Endothelial cell of umbilical vein (primary cell): Measurements from ENCODE around the gene TTLL5.
"Not testable (repeated sequence)": the region's sequence is repeated elsewhere in the genome, so short reads cannot be mapped to it uniquely, and the experiment has no call there.

Source experiments
- CTCF ChIP-seq, 2 donors: IDR thresholded peaks; 1 replicate in 1 of 2; 2 replicates in 1 of 2; pipeline ENCODE4 v1.5.1; 2011; ENCODE audit warnings: low read length in 2 of 2, mild to moderate bottlenecking in 2 of 2, moderate library complexity in 2 of 2, control low read depth in 1 of 2, inconsistent platforms in 1 of 2, low read depth in 1 of 2; ENCODE audit not compliant: insufficient read depth in 1 of 2; ENCODE audit errors: extremely low read depth in 1 of 2
- EZH2 ChIP-seq: IDR thresholded peaks from 2 replicates; pipeline ENCODE4 v1.6.1; 2012; ENCODE audit warnings: borderline replicate concordance, low read depth, mild to moderate bottlenecking, moderate library complexity, low read length, inconsistent platforms; ENCODE audit not compliant: severe bottlenecking
- GATA2 ChIP-seq: IDR thresholded peaks from 2 replicates; pipeline ENCODE4 v1.7.0; 2011; ENCODE audit warnings: low read depth, mild to moderate bottlenecking, moderate library complexity, mixed read lengths, low read length; ENCODE audit not compliant: insufficient read length, insufficient read depth
- MYC ChIP-seq: IDR thresholded peaks from one replicate; pipeline ENCODE4 v1.6.1; 2011; ENCODE audit warnings: mild to moderate bottlenecking, low read depth, low read length
- POLR2A ChIP-seq: IDR thresholded peaks from 2 replicates; pipeline ENCODE4 v1.6.1; 2012; ENCODE audit warnings: low read depth, mild to moderate bottlenecking, control low read depth, low read length
- POLR2AphosphoS5 ChIP-seq: IDR thresholded peaks from 2 replicates; pipeline ENCODE4 v1.6.1; 2012; ENCODE audit warnings: low read depth, mild to moderate bottlenecking, control low read depth, low read length, moderate library complexity; ENCODE audit not compliant: insufficient read depth

DNA sequence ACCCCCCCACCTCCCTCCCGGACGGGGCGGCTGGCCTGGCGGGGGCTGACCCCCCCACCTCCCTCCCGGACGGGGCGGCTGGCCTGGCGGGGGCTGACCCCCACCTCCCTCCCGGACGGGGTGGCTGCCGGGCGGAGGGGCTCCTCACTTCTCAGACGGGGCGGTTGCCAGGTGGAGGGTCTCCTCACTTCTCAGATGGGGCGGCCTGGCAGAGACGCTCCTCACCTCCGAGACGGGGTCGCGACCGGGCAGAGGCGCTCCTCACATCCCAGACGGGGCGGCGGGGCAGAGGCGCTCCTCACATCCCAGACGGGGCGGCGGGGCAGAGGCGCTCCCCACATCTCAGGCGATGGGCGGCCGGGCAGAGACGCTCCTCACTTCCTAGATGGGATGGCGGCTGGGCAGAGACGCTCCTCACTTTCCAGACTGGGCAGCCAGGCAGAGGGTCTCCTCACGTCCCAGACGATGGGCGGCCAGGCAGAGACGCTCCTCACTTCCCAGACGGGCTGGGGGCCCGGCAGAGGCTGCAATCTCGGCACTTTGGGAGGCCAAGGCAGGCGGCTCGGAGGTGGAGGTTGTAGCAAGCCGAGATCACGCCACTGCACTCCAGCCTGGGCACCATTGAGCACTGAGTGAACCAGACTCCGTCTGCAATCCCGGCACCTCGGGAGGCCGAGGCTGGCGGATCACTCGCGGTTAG lies 264.2 kb downstream of the TTLL5 start:
- not testable (repeated sequence) for TF ChIP-seq CTCF (IDR thresholded peaks at IDR 0.05; ENCODE audit: extremely low read depth in 1 of 2, insufficient read depth in 1 of 2, low read depth in 1 of 2, low read length in 2 of 2); POLR2AphosphoS5; GATA2; POLR2A; EZH2; MYC
